ENCODE data around the gene ZNF181.

DNA sequence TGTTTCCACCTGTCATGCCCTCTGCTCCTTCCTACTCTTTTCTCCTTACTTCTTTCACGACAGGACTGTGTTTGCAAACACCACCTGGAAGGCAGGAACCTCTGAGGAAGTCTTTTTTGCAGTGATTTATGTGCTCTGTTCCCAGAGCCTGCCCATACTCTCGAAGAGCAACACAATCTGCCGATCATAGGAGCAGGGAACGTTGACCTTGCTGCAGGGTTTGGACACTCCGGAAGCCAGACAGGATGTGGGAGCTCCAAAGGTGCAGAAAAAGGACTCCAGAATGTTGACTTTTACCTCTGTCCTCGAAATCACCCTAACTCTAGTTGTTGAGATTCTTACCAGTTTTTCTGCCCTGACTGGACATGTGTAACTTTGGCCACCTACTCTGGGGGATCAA, 8.6 kb upstream of the ZNF181 start:
- TF ChIP-seq JUND (IDR thresholded peaks at IDR 0.05) (no peak), REST (IDR thresholded peaks at IDR 0.05; ENCODE audit: low read depth, low read length) (no peak), SMC3 (IDR thresholded peaks at IDR 0.05; ENCODE audit: low read depth, low read length) (no peak), YY1 (IDR thresholded peaks at IDR 0.05; ENCODE audit: low read depth) (no peak), TAF1 (IDR thresholded peaks at IDR 0.05; ENCODE audit: borderline replicate concordance, low read depth, low read length) (no peak), RAD21 (IDR thresholded peaks at IDR 0.05; ENCODE audit: low read length) (no peak), MAX (IDR thresholded peaks at IDR 0.05; ENCODE audit: low read depth) (no peak), RFX5 (IDR thresholded peaks at IDR 0.05; ENCODE audit: low read length) (no peak), POLR2AphosphoS5 (IDR thresholded peaks at IDR 0.05; ENCODE audit: low read depth, low read length) (no peak), EZH2phosphoT487 (IDR thresholded peaks at IDR 0.05; ENCODE audit: borderline replicate concordance, low read depth) (no peak), EP300 (IDR thresholded peaks at IDR 0.05; ENCODE audit: borderline replicate concordance in 1 of 2, low read depth in 1 of 2, low read length in 1 of 2) (no peak)
- TF ChIP-seq, protein P1, sequence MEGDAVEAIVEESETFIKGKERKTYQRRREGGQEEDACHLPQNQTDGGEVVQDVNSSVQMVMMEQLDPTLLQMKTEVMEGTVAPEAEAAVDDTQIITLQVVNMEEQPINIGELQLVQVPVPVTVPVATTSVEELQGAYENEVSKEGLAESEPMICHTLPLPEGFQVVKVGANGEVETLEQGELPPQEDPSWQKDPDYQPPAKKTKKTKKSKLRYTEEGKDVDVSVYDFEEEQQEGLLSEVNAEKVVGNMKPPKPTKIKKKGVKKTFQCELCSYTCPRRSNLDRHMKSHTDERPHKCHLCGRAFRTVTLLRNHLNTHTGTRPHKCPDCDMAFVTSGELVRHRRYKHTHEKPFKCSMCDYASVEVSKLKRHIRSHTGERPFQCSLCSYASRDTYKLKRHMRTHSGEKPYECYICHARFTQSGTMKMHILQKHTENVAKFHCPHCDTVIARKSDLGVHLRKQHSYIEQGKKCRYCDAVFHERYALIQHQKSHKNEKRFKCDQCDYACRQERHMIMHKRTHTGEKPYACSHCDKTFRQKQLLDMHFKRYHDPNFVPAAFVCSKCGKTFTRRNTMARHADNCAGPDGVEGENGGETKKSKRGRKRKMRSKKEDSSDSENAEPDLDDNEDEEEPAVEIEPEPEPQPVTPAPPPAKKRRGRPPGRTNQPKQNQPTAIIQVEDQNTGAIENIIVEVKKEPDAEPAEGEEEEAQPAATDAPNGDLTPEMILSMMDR (IDR thresholded peaks at IDR 0.05) = no peak
- TF ChIP-seq, protein P2, sequence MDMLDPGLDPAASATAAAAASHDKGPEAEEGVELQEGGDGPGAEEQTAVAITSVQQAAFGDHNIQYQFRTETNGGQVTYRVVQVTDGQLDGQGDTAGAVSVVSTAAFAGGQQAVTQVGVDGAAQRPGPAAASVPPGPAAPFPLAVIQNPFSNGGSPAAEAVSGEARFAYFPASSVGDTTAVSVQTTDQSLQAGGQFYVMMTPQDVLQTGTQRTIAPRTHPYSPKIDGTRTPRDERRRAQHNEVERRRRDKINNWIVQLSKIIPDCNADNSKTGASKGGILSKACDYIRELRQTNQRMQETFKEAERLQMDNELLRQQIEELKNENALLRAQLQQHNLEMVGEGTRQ (IDR thresholded peaks at IDR 0.05; ENCODE audit: borderline replicate concordance, low read depth, low read length) = no peak
